Right forelimb (tissue), 1 donor: ENCODE results near the gene PRG3.
A peak's percentile ranks its signal among the peaks of the same experiment; 100 is the strongest.
"Not testable (repeated sequence)": the region's sequence is repeated elsewhere in the genome, so short reads cannot be mapped to it uniquely, and the experiment has no call there.

Experiments used
- DNase-seq: peaks from one replicate; pipeline ENCODE4 v3.0.0-alpha.2; 2018

The PRG3 gene

DNA sequence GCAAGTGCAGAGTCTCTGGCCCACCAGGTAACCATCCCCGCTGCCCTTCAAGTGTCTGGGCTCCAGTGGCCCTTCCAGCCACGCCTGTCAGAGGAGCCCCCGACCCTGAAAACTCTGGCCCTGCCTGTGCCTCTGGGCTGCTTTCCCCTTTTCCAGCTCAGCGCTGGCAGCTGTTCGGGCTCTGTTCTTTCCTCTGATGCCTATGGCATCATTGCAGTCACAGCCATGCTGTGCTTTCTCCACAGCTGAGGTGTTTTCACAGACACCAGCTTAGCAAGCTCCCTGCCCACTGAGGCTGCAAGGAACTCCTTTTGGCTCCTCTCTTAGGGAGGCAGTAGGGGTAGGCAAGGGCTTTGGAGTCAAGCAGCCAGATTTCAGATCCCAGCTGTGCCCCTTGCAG is 21.6 kb downstream of the PRG3 start:
- DNase-seq = no peak

DNA sequence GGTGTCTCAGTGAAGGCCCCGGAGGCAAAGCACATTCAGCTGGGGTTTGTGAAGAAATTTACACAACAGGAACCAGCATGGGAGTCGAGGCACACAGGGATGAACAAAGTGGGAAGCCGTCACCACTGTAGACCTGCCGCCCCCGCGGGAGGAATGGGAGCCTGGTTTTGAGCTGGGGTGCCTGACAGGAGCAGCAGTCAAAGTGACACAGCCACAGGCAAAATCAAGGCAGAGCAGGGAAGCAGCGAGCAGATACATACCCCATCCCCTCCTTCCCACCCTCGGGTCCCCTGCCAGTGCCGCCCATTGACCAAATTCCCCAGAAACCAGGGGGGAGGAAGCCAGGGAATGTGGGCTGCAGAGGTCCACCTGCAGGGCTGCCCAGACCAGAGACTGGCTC is 22.0 kb downstream of the PRG3 start:
- no peak for DNase-seq

DNA sequence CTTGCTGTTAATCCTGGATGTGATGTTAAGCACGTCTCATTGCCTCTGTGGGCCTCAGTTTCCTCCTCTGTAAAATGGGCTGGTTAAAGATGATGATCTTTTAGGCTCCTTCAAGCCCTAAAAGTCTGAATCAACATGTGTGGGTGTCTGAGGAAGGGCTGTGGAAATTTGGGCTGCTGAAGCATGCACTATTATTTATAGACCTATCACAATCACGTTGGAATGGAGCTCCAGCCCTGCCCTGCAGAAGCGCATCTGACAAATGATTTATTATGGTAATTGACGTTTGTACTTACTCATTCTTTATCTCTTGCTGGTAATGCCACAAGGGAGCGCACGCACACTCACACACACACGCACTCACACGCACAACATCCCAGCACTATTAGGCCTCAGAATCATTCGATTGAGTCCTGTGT is 22.4 kb downstream of the PRG3 start:
- DNase-seq = no peak

DNA sequence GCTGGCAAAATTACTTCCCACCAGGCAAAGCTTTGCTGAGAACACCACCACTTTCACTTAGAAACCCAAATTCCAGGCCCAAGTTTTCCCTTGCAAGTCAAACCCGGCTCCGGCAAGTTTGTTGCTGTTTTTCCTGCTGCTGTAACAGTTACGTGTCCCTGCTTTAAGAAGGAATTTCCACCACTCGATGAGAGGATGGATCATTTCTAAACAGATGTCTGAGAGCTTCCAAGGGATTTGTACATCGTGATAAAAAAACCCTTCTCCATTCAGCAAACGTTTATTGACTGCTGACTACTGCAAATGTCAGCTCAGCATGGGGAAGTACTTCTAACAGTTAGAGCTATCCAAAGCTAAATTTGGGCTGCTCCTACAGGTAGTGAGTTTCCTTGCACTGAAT is 23.1 kb downstream of the PRG3 start:
- DNase-seq = no peak

DNA sequence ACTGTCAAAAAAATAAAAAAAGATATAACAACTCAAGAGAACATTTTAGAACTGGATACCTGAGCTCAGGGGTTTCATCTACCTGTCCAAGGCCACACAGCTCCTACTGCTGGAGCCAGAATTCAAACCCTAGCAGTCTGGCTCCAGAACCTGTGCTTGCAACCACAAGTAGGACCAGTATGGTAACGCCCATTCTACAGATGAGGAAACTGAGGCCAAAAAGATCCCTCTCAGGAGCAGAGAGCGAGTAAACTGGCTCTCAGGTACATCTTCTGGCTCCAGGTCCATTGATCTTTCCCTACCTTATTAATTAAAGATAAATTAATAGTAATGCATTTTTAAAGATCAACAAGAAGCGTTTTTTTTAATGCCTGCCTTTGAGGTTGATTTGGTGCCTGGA is 23.6 kb downstream of the PRG3 start:
- DNase-seq = no peak

DNA sequence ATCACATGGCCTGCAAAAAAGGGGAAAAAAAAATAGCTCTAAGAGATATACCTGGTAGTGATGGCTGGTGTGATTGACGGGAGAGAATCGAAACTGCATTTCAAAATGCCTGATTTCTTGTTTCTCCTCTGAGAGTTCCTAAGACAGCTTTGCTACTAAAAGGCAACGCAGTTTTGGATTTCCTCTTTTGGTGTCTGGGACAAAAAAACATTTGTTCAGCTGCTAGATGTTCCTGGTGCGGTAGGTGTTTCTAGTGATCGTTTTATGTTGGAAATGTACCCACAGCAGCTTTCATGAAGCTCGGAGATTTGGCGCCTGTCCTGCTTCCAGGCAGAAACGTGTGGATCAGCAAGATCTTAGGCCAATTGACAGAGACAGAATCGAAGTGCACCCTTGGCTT is 24.7 kb downstream of the PRG3 start:
- no peak for DNase-seq

DNA sequence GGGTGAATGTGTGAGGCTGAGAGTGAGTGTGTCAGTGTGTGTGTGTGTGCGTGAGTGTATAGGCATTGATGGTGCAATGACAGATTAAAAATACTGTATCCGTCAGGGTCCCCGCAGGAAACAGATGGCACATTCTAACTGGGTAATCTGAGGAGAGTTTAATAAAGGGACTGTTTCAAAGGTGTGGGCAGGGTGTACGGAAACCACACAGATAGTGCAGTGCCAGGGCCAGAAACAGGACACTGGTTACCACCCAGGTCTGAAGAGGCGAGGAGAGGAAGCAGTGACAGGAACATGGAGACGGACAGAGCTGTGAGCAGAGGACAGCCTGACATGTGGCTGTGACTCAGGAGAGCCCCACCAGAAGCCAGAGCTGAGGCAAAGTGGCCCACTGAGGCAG is 26.3 kb downstream of the PRG3 start:
- DNase-seq = no peak

DNA sequence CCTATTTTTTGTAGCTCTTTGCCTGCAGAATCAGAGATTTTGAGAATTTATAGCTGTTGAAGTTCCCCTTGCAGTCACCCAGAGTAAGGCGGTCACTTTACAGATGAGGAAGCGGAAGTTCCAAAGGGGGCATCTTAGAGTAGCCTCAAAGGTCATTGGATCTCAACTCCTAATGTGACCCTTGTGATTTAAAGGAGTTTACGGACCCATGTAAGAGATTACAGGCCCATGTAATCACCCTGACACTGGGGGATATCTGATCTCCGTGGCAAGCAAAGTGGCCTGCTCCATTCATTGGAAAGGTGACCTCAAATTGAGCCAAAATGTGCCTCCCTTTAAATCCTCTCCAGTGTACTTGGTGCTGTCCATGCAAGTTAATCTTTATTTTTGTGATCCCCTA is 27.1 kb downstream of the PRG3 start:
- DNase-seq = no peak

DNA sequence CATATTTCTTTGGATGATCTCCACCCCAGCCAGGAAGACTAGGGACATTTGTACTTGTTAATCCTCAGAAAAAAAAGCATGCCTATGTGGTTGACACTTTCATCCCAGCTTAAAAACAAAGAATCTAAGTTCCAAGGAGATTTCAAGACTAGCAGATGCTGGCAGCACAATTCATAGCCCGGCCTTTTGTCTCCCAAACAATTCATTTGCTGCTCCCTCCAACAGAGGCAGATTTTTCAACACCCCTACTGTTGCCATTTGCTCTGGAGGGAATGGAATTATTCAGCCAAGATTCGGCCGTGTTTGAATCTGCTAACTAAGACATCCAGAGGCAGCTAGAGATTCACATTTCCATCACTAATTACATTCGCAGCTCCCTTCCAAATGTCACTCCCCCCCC is 27.5 kb downstream of the PRG3 start:
- no peak for DNase-seq

DNA sequence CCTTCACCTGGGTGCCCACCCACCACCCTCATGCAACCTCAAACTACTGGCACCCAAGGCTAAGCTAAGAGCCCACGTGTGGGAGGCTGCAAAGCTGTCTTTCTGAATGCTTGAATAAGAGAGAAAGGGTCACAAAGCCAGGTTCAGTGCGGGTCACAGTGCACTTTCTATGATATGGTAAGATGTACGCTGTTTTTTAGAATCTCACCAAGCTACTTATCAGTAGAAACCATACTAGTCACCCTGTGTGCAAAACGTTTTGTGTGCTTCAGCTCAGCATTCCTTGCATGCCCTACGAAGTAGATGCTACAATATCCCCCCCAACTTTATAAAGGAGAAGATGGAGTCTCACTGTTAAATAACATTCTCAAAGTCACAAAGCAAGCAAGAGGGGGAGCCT is 27.9 kb downstream of the PRG3 start:
- no peak for DNase-seq

DNA sequence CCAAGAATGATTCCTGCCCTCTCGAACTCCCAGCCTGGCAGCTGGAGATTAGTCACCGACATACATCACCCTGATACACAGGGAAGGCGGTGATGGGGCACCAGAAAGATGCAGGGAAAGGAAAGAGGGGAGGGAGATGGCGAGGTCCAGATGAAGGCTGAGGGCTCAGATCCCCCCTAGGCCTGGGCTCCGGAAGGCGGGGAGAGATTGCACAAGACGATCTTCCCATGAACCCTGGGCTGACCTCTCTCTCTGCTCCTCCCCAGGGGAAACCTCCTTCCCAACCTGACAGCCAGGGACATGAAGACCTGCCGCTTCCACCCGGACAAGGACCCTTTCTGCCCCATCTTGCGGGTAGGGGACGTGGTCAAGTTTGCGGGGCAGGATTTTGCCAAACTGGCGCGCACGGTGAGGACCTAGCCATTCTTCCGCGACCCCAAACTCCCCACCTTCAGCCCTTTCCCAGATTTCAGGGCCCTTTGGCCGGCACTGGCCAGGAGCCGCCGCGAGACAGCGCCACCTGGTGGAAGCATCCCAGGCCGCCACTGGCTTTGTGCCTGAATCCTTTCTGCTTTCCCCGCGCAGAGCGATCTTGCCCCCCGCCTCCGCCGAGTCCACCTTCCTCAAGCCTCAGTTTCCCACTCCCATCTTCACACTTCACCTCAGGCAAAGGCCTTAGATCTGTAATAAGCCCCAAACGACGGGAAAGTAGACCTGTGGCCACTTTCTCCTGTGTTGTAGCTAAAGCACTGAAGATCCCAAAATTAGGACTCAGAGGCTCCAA is 31.3 kb downstream of the PRG3 start:
- peak; percentile 83 for DNase-seq

DNA sequence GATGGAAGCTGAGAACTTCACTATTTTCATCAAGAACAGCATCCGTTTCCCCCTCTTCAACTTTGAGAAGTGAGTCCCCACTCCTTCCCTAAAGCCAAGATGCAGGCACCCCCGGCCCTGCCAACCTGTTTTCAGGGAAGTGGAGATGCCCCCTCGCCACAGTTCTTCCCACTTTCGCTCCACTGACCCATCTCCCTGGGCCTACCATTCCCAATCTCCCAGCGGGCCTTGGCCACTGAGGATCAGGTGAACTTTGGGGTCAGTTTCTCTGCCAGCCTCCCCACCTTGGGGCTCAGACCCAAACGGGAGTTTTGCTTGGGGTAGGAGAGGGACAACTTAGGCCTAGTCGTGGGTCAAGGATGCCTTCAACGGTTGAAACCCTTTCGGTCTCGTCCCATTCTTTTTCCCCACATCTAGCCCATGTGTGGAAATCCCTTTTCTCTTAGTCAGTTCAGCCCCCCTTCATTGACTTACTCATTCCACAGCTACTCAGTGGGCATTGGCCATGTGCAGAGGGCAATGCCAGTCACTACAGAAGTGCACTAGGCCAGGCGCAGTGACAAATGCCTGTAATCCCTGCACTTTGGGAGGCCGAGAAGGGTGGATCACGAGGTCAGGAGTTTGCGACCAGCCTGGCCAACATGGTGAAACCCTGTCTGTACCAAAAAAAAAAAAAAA is 32.2 kb downstream of the PRG3 start:
- DNase-seq = no peak

DNA sequence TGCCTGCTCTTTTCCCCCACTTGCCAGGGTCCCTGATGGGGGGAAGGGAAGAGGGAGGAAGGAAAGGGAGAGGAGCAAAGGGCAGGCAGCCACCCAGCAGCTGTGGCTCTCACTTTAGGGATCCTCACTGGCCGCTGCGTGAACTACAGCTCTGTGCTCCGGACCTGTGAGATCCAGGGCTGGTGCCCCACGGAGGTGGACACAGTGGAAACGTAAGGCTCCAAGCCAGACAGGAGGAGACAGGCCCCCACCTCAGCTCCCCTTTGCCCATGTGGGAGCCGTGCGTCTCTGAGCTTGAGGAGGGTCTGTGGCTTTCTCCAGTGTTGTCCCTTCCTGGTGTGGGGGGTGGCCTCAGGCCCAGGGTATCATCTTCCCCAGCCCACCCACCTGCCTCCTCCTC is 32.9 kb downstream of the PRG3 start:
- no peak for DNase-seq

DNA sequence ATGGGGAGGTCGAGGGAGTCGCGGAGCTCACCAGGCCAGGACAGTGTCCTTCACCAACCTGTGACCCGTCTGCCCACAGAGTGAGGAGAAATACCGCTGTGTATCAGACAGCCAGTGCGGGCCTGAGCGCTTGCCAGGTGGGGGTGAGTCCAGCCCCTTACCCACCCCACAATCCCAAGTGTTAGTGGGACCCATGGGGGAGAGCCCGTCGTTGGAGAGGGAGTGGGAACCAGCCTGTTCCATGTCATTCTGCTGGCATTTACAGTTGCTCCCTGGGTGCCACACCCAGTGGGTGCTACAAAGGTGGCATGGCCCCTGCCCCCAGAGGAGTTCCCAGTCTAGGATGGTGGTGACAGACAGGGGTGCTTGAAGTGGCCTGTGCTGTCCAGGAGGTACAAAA is 33.6 kb downstream of the PRG3 start:
- no peak for DNase-seq

DNA sequence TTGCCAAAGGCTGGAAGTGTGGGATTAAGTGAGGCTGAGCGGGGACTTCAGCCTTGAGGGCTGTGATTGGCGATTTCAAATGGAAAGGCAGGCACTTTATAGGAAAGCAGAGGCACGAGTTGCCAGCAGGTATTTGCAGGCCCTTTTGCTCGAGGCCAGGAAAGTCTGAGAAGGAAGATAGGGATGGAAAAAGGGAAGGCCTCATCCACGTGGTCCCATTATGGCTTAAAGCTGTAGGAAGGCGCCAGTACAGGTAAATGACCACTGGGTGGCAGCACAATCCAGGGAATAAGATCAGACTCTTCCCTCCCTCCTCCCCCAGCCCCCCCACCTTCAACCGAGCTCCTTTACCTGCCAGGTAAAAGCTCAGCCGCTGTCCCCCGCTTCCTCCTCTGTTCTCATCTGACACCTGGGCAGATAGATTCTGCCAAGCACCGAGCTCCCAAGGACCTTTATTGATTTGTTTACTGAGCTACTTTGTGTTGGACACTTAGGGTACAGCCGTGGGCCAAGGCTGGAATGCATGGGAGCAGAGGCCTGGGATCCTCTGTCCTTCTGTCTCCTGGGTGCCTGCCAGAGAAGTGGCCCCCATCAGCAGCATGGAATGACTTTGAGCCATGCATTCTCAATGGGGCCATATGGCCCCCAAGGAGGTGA is 35.3 kb downstream of the PRG3 start:
- peak; percentile 75 for DNase-seq

DNA sequence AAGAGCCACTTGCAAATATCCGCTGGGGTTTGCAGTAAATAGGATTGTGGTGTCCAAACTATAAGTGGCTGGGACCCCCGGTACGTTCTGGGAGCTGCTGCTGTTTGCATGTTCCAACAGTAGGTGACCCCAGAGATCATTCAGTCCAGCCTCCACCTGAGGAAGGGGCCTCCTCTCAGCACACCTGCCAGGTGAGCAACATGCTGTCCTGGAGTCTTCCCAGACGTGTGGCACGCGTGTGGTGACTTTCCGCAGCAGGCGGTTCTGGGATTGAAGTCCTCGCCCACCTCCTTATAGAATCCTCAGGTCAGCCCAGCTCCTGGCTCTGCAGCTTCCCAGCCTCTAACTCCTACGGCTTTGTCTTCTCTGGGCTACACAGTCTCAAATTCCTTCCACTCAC is 36.1 kb downstream of the PRG3 start:
- no peak for DNase-seq

DNA sequence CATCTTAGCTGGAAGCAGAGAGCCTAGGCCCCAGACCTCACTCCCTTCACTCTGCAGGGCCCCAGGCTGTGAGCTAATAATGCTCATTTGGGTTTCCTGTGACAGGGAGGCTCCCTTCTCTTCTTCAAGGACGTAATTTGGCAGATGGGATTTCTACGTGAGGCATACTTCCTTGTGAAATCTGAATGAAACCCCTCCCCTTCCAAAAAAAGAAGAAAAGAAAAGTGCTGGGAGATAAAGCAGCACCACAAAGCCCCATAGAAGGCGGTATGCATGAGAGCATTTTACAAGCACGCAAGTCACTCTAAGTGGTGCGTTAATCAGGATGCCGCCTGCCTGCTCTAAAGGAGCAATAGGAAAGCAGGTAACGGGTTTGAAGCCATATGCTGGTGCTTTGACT is 37.1 kb downstream of the PRG3 start:
- DNase-seq = no peak

DNA sequence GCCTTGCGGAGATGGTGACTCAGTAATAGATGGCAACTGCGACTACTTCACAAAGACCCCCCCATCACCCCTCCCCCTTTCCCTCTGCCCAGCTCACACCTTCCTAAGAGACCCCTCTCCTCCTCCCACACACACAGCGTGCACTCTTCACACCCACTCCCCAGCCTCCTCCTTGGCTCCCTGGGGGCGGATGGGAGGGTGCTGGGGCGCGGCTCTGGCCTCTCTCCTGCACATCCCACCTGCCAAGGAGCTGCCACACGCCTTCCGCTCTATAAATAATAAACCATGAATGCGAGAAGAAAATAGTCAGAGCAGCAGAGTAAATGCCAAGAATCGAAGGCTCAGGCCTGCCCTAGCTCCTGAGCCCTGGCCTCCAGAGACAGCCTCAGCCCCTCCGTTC is 38.2 kb downstream of the PRG3 start:
- no peak for DNase-seq

DNA sequence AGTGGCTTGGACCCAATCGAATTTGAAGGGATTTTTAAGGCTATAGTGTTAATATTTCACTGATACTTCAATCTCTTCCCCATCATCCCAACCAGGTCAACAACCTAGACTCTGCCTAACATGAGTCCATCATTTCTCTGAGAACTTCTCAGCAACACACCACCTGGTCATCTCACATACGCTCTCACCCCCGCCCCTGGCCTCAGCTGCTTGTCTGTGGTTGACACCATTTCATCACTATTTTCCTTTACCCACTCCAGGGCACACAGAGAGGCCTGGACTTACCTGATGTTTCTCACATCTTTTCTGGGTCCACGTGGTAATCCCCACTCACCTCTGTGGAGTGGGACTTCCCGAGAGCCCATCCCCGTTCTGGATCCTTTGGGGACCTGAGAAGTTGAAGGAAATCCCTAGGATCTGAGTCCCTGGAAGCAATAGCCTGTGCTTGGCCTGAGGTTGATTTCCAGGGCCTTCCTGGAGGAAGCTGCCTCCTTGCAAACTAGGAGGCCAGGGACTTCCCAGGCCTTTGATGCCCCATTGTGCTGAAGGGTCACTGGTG is 39.6 kb downstream of the PRG3 start:
- DNase-seq = no peak

DNA sequence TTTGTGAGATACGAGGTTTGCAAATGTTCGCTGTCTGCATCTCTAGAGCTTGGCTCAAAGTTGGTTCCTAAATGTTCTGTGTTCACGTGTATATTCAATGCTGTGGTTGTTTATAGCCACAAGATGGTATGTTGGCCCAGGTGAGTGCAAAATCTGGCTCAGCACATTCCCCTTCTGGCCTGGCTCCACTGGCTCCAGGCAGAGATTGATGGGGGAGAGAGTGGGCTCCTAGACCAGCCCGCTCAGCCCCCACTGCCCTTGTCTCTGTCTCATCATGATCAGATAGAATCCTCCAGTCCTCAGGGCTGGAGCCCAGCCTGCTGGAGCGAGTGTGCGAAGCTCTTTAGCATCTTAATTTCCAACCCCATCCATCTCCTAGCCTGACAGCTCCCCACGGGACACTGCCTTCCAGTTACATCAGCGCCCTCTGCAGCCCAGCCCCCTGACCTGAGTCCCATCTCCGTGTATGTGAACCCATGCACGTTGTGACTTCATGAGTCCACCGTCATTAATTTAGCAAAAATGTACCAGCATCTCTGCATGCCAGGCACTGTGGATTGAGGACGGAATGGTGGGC is 40.8 kb downstream of the PRG3 start:
- no peak for DNase-seq

DNA sequence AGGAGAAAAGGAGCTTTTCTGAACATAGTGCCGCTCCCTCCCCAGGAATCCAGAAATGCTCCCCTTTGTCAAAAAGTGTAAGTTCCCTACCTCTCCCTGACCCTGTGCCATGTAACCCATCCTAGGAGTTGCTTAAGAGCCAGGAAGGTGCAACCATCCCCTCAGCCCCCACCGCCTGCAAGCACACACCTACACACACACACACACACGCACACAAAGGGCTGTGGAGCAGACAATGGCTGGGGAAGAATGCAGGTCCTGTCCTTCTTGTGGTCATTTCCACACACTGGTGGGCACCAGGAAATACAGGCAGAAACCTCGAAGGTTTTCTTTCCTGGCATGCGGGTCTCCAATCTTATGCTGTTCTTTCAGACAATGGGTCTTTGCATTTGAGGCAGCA is 41.6 kb downstream of the PRG3 start:
- DNase-seq = no peak

DNA sequence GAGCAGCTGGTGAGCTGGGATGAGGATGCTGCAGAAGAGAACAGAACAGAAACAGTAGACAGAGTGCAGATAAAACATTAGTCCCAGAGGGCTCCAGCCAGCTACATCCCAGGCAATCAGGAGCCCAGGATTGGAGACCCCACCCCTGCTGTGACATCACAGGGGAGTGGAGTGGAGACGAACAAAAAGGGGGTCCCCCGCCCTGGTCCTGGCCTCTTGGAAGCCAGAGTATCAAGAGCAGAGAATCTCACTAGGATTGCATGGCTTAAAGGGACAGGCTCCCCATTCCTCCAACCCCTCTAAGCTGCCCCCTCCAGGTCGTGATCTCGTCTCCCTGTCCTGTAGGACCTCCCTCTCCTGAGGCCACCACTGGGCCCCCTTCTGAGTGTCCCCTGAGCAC is 42.8 kb downstream of the PRG3 start, which contains the start of gene P2RX3:
Gene P2RX3, plus strand, starts transcription at position 211 of the 400 bp plus-strand sequence. CDS start 199 bp downstream, outside the sequence.
- peak; percentile 46 for DNase-seq

DNA sequence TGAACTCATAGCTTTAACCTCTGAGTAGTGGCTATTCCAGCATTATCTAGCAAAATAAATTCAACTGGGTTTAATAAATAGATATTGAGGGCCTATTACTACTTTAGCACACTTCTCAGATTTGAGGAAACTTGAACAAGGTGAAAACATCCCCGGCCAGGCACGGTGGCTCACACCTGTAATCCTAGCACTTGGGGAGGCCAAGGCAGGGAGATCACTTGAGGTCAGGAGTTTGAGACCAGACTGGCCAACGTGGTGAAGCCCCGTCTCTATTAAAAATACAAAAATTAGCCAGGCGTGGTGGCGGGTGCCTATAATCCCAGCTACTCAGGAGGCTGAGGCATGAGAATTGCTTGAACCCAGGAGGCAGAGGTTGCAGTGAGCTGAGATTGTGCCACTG is 44.1 kb downstream of the PRG3 start:
- not testable (repeated sequence) for DNase-seq
